CD4-positive, alpha-beta T cell (primary cell): Measurements from ENCODE around the gene TRPC4AP. TPM values are rescaled to one million over a fixed set of nuclear protein-coding genes. Genes with fewer than 3 reads are reported as not detected.

Experiments used
- ATAC-seq: fragments of 200-7000 bp; cut with Tn5 transposase; one replicate; pipeline ENCODE4 v1.10.0; 2022; ENCODE audit warnings: mild to moderate bottlenecking; ENCODE audit not compliant: poor library complexity
- CTCF ChIA-PET: fragments of 350-600 bp; sonication (Branson Sonifier 250); formaldehyde crosslinking; loops from one replicate; lab custom pipeline; 2021; ENCODE audit warnings: antibody characterized with exemption, inconsistent platforms; lab: Charles Lee
- POLR2A ChIA-PET: fragments of 350-600 bp; sonication (Branson Sonifier 250); formaldehyde crosslinking; loops from one replicate; lab custom pipeline; 2021; ENCODE audit warnings: antibody characterized with exemption, inconsistent platforms; lab: Charles Lee
- DNase-seq, 14 experiments: peaks; one replicate each; pipeline ENCODE4 v3.0.0-alpha.2; 2013 to 2020; ENCODE audit warnings: mixed read lengths in 2 of 14
- H3K27ac ChIP-seq, 2 donors: one replicate each; pipeline versions ENCODE4 v1.5.1 to v1.7.0; 2013; ENCODE audit warnings: low read length in 2 of 2, low read depth in 1 of 2, mild to moderate bottlenecking in 1 of 2
- H3K27me3 ChIP-seq, 2 experiments: 1 replicate in 1 of 2; 2 replicates in 1 of 2; pipeline versions ENCODE4 v1.6.1 to v1.7.0; 2013; ENCODE audit warnings: low read length in 2 of 2, control low read depth in 1 of 2, mild to moderate bottlenecking in 1 of 2, moderate library complexity in 1 of 2; ENCODE audit not compliant: insufficient read depth in 2 of 2, control insufficient read depth in 1 of 2
- H3K36me3 ChIP-seq: one replicate; pipeline ENCODE4 v1.6.1; 2013; ENCODE audit warnings: low read length, control low read depth; ENCODE audit not compliant: insufficient read depth
- H3K4me1 ChIP-seq: one replicate; pipeline ENCODE4 v1.6.1; 2013; ENCODE audit warnings: low read length, control low read depth; ENCODE audit not compliant: insufficient read depth
- H3K4me3 ChIP-seq: one replicate; pipeline ENCODE4 v1.5.1; 2013; ENCODE audit warnings: mild to moderate bottlenecking, low read length, moderate library complexity
- H3K9me3 ChIP-seq, 2 experiments: 1 replicate in 1 of 2; 2 replicates in 1 of 2; pipeline versions ENCODE4 v1.6.1 to v1.7.0; 2013; ENCODE audit warnings: low read length in 2 of 2, mild to moderate bottlenecking in 2 of 2, control low read depth in 1 of 2, moderate library complexity in 1 of 2; ENCODE audit not compliant: control insufficient read depth in 1 of 2, insufficient read depth in 1 of 2
- H3K27ac Mint-ChIP-seq: one replicate; pipeline ENCODE4 v1.8.0; 2020; ENCODE audit warnings: mixed read lengths
- H3K27me3 Mint-ChIP-seq: one replicate; pipeline ENCODE4 v1.8.0; 2021; ENCODE audit warnings: mixed read lengths
- H3K36me3 Mint-ChIP-seq: one replicate; pipeline ENCODE4 v1.8.0; 2021; ENCODE audit warnings: low read depth, mixed read lengths
- H3K4me1 Mint-ChIP-seq: one replicate; pipeline ENCODE4 v1.8.0; 2021; ENCODE audit warnings: low read depth, mixed read lengths
- H3K4me3 Mint-ChIP-seq: one replicate; pipeline ENCODE4 v1.8.0; 2020; ENCODE audit warnings: mild to moderate bottlenecking, mixed read lengths
- H3K9me3 Mint-ChIP-seq: one replicate; pipeline ENCODE4 v1.8.0; 2020; ENCODE audit warnings: mixed read lengths
- intact Hi-C, 2 experiments: fragments of 100-400 bp; cut with DNase I in 1 of 2; cut with micrococcal nuclease in 1 of 2; formaldehyde crosslinking; loops; one replicate each; pipeline versions ENCODE4 v1.15.1 to v1.9.0; 2023 to 2025; cut with DNase I, micrococcal nuclease
- total RNA-seq, 174 experiments: library from RNA in 2 of 174; stranded (reverse) in 2 of 174; gene quantifications; one replicate each; pipeline ENCODE4 v1.2.3 and lab custom pipeline; 2021 to 2026
- TF ChIP-seq, protein P1 (sequence below): fragments of 200-600 bp; IDR thresholded peaks from one replicate; pipeline ENCODE4 v1.8.0; 2022; ENCODE audit warnings: antibody characterized with exemption, mild to moderate bottlenecking

Gene TRPC4AP
- total RNA-seq, 2 experiments from 2014 or later, result 56.3 to 60.6 TPM

DNA sequence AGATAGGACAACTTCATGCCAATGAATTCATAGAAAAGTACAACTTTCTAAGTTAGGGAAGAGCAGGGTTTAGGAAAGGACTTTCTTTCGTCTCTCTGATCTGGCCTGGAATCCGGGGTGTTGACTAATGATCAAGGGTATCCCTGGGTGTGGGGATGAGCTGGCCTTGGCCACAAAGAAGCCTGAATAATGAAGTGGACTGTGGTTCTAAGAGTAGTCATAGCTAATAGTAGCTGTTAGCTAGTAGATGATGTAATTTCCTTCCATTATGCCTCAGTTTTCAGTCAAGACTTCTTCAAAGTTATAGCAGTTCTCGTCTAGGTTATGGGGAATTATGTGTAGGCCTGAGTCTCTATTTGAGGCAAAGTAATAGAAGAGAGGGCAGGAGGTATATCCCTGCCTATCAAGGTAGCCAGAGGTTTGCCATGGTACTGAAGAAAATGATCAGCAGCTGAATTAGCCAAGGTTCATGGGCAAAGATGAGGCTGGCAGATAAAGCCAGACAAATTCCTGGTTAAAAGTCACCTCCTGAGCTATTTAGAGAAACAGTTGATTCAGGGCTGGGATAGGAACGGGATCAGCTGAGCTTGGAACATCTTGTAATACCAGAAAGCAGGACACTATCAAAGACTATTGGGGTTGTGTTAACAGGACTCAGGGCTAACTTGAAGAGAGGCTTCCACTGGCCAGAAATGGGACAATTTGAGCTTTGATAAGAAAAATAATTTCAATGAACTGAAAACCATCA is 18.7 kb upstream of the TRPC4AP start:
- Mint-ChIP-seq H3K36me3 (peaks cover 51% of the 10 kb centered on the region), H3K4me3 (no peak overlapping the region), H3K4me1 (no peaks in the 10 kb centered on the region), H3K27ac (no peak overlapping the region), H3K27me3 (no peaks in the 10 kb centered on the region), H3K9me3 (no peaks in the 10 kb centered on the region)
- H3K36me3 ChIP-seq, result peaks cover 20% of the 10 kb centered on the region
- no peaks in the 10 kb centered on the region for H3K27me3 ChIP-seq
- H3K9me3 ChIP-seq, result no peaks in the 10 kb centered on the region
- ChIA-PET POLR2A (no interaction called here), CTCF (interaction anchor here (0.9 to 1.4 kb wide), 2 partner anchors 15 kb away, joined by 4 read pairs; no protein-coding TSS in a partner anchor)
- H3K4me1 ChIP-seq, result no peaks in the 10 kb centered on the region
- H3K4me3 ChIP-seq, result no peak overlapping the region
- TF ChIP-seq, protein P1, sequence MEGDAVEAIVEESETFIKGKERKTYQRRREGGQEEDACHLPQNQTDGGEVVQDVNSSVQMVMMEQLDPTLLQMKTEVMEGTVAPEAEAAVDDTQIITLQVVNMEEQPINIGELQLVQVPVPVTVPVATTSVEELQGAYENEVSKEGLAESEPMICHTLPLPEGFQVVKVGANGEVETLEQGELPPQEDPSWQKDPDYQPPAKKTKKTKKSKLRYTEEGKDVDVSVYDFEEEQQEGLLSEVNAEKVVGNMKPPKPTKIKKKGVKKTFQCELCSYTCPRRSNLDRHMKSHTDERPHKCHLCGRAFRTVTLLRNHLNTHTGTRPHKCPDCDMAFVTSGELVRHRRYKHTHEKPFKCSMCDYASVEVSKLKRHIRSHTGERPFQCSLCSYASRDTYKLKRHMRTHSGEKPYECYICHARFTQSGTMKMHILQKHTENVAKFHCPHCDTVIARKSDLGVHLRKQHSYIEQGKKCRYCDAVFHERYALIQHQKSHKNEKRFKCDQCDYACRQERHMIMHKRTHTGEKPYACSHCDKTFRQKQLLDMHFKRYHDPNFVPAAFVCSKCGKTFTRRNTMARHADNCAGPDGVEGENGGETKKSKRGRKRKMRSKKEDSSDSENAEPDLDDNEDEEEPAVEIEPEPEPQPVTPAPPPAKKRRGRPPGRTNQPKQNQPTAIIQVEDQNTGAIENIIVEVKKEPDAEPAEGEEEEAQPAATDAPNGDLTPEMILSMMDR, result no peak
- DNase-seq, result no peak
- intact Hi-C loops, result no loop called here
- no peak overlapping the region for H3K27ac ChIP-seq
- no peak for ATAC-seq

DNA sequence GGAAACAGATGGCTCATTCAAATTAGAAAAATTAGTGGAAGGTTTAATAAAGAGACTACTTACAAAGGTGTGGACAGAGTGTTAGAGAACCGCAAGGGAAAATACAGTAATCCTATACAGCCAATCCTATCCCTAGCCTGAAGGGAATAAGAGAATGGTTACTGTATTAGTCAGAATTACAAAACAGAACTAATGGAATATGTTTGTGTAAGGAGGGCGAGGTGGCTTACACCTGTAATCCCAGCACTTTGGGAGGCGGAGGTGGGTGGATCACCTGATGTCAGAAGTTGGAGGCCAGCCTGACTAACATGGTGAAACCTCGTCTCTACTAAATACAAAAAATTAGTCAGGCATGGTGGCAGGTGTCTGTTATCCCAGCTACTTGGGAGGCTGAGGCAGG is 16.3 kb upstream of the TRPC4AP start:
- Histone ChIP-seq H3K4me3 (no peak overlapping the region), H3K4me1 (no peaks in the 10 kb centered on the region), H3K36me3 (peaks cover 6% of the 10 kb centered on the region), H3K9me3 (no peaks in the 10 kb centered on the region), H3K27ac (no peak overlapping the region), H3K27me3 (no peaks in the 10 kb centered on the region)
- ChIA-PET CTCF (no interaction called here), POLR2A (no interaction called here)
- DNase-seq (no peak), ATAC-seq (no peak)
- H3K27me3 Mint-ChIP-seq, result no peaks in the 10 kb centered on the region
- peaks cover 31% of the 10 kb centered on the region for H3K36me3 Mint-ChIP-seq
- TF ChIP-seq, protein P1, result no peak
- H3K27ac Mint-ChIP-seq, result no peak overlapping the region
- no peak overlapping the region for H3K4me3 Mint-ChIP-seq
- H3K9me3 Mint-ChIP-seq, result no peaks in the 10 kb centered on the region
- intact Hi-C loops, result no loop called here
- H3K4me1 Mint-ChIP-seq, result no peaks in the 10 kb centered on the region

DNA sequence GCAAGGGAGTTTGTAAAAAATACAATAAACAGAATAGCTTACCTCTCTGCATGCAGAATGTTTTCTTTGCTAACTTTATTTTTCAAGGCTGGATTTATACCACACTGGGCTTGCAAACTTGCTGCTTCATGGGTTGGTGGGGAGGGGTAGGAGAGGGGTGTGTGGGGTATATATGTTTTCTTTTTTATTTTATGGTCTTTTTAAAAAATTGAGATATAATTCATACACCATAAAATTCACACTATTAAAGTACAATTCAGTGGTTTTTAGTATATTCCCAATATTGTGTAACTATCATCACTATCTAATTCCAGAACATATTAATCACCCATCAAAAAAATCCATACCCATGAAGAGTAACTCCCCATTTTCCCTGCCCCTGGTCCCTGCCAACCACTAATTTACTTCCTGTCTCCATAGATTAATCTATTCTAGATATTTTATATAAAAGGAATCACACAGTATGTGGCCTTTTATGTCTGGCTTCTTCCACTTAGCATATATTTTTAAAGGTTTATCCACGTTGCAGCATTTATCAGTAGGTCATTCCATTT is 14.3 kb upstream of the TRPC4AP start:
- peaks cover 17% of the 10 kb centered on the region for H3K36me3 Mint-ChIP-seq
- H3K9me3 Mint-ChIP-seq, result no peaks in the 10 kb centered on the region
- no peak overlapping the region for H3K27ac Mint-ChIP-seq
- ATAC-seq (no peak), DNase-seq (no peak)
- H3K4me3 Mint-ChIP-seq, result no peak overlapping the region
- H3K27me3 ChIP-seq, result no peaks in the 10 kb centered on the region
- intact Hi-C loops, result no loop called here
- H3K4me1 Mint-ChIP-seq, result no peaks in the 10 kb centered on the region
- TF ChIP-seq, protein P1, result no peak
- H3K27me3 Mint-ChIP-seq, result no peaks in the 10 kb centered on the region
- no peak overlapping the region for H3K27ac ChIP-seq
- CTCF ChIA-PET, result interaction anchor here (1.4 kb wide), 1 partner anchor 11 kb away, joined by 4 read pairs; no protein-coding TSS in a partner anchor
- H3K4me3 ChIP-seq, result no peak overlapping the region
- peaks cover 6% of the 10 kb centered on the region for H3K36me3 ChIP-seq
- no peaks in the 10 kb centered on the region for H3K4me1 ChIP-seq
- H3K9me3 ChIP-seq, result no peaks in the 10 kb centered on the region
- POLR2A ChIA-PET, result no interaction called here
